Tibial nerve (tissue), 3 donors: Measurements from ENCODE around the gene SFXN5.

Experiments used
- POLR2A ChIP-seq, 2 donors: fragments of 450-650 bp; IDR thresholded peaks; one replicate each; pipeline ENCODE4 v1.6.1; 2017; ENCODE audit warnings: antibody characterized with exemption in 2 of 2, mild to moderate bottlenecking in 2 of 2, moderate library complexity in 2 of 2
- TF ChIP-seq, protein P1 (sequence below), 5 experiments: fragments of 200-600 bp in 3 of 5; fragments of 450-650 bp in 2 of 5; sonication (generic) in 3 of 5; IDR thresholded peaks; one replicate each; pipeline ENCODE4 v1.5.1; 2016 to 2019; ENCODE audit warnings: antibody characterized with exemption in 5 of 5, mild to moderate bottlenecking in 3 of 5, moderate library complexity in 2 of 5

- TF ChIP-seq, protein P1, sequence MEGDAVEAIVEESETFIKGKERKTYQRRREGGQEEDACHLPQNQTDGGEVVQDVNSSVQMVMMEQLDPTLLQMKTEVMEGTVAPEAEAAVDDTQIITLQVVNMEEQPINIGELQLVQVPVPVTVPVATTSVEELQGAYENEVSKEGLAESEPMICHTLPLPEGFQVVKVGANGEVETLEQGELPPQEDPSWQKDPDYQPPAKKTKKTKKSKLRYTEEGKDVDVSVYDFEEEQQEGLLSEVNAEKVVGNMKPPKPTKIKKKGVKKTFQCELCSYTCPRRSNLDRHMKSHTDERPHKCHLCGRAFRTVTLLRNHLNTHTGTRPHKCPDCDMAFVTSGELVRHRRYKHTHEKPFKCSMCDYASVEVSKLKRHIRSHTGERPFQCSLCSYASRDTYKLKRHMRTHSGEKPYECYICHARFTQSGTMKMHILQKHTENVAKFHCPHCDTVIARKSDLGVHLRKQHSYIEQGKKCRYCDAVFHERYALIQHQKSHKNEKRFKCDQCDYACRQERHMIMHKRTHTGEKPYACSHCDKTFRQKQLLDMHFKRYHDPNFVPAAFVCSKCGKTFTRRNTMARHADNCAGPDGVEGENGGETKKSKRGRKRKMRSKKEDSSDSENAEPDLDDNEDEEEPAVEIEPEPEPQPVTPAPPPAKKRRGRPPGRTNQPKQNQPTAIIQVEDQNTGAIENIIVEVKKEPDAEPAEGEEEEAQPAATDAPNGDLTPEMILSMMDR (IDR thresholded peaks at IDR 0.05): no peak
- no peak for TF ChIP-seq POLR2A (IDR thresholded peaks at IDR 0.05)
Measured at GRCh38 chr2:72915320-72915906, 156.1 kb downstream of the SFXN5 start.
